Endodermal cell (in vitro differentiated cells): Measurements from ENCODE around the gene CBX7. TPM values are rescaled to one million over a fixed set of nuclear protein-coding genes. Genes with fewer than 3 reads are reported as not detected.

Experiments
- DNase-seq: peaks from one replicate; pipeline ENCODE4 v3.0.0-alpha.2; 2017
- H3K27ac ChIP-seq: 2 replicates; pipeline ENCODE4 v1.5.1; 2013; ENCODE audit warnings: mild to moderate bottlenecking, low read depth, low read length, moderate library complexity
- H3K27me3 ChIP-seq: 2 replicates; pipeline ENCODE4 v1.6.1; 2013; ENCODE audit warnings: mild to moderate bottlenecking, low read length, moderate library complexity; ENCODE audit not compliant: insufficient read depth, control insufficient read depth, poor library complexity, severe bottlenecking
- H3K36me3 ChIP-seq: 2 replicates; pipeline ENCODE4 v1.7.0; 2013; ENCODE audit warnings: mild to moderate bottlenecking, low read length, moderate library complexity; ENCODE audit not compliant: control insufficient read depth, insufficient read depth
- H3K4me1 ChIP-seq: one replicate; pipeline ENCODE4 v1.7.0; 2013; ENCODE audit warnings: low read length; ENCODE audit not compliant: control insufficient read depth, insufficient read depth
- H3K4me3 ChIP-seq: 2 replicates; pipeline ENCODE4 v1.5.1; 2013; ENCODE audit warnings: mild to moderate bottlenecking, low read length, moderate library complexity
- H3K9ac ChIP-seq: 2 replicates; pipeline ENCODE4 v1.6.1; 2013; ENCODE audit warnings: mild to moderate bottlenecking, low read length, moderate library complexity; ENCODE audit not compliant: poor library complexity, severe bottlenecking; ENCODE audit errors: extremely low read depth
- H3K9me3 ChIP-seq: 2 replicates; pipeline ENCODE4 v1.6.1; 2013; ENCODE audit warnings: mild to moderate bottlenecking, low read length, moderate library complexity; ENCODE audit not compliant: control insufficient read depth
- H3K27ac Mint-ChIP-seq: 2 replicates; pipeline ENCODE4 v1.8.0; 2020; ENCODE audit warnings: mixed read lengths
- H3K27me3 Mint-ChIP-seq: 2 replicates; pipeline ENCODE4 v1.8.0; 2021; ENCODE audit warnings: mild to moderate bottlenecking, mixed read lengths; ENCODE audit not compliant: insufficient read depth
- H3K36me3 Mint-ChIP-seq: 2 replicates; pipeline ENCODE4 v1.8.0; 2020; ENCODE audit warnings: low read depth, mixed read lengths
- H3K4me1 Mint-ChIP-seq: 2 replicates; pipeline ENCODE4 v1.8.0; 2020; ENCODE audit warnings: mixed read lengths
- H3K4me3 Mint-ChIP-seq: 2 replicates; pipeline ENCODE4 v1.8.0; 2020; ENCODE audit warnings: mild to moderate bottlenecking, moderate library complexity, mixed read lengths
- H3K9me3 Mint-ChIP-seq: 2 replicates; pipeline ENCODE4 v1.8.0; 2020; ENCODE audit warnings: mild to moderate bottlenecking, mixed read lengths
- WGBS, 2 experiments: methylation state at CpG; one replicate each; pipeline versions ENCODE4 v1.1.5 to v1.1.7; 2013; ENCODE audit warnings: missing lambda C conversion rate in 2 of 2, mixed read lengths in 1 of 2; ENCODE audit not compliant: insufficient coverage in 1 of 2, insufficient read length in 1 of 2; 5-methylcytosine and 5-hydroxymethylcytosine counted together
- total RNA-seq, 2 donors: library from RNA; stranded (reverse); fragmentation: NEBNext Ultra II Directional in 1 of 2; extraction: Animal tissue kit (Norgen Biotek cat#: 25700) in 1 of 2; gene quantifications; 2 replicates in 1 of 2; 3 replicates in 1 of 2; pipeline ENCODE4 v1.2.1, GENCODE V29; 2021
- TF ChIP-seq, protein P1 (sequence below): fragments of 200-600 bp; sonication (generic); conservative IDR thresholded peaks from 2 replicates; pipeline ENCODE4 v1.5.0; 2021; ENCODE audit warnings: antibody characterized with exemption, mild to moderate bottlenecking

Gene CBX7
- total RNA-seq, 2 donors from 2014 or later: 14.2 to 22.0 TPM

- Histone ChIP-seq H3K9ac (no peak overlapping the region), H3K27me3 (no peaks in the 10 kb centered on the region), H3K36me3 (no peaks in the 10 kb centered on the region), H3K27ac (no peak overlapping the region), H3K4me1 (no peaks in the 10 kb centered on the region), H3K4me3 (no peak overlapping the region), H3K9me3 (no peaks in the 10 kb centered on the region)
- peaks cover 2% of the 10 kb centered on the region for H3K27me3 Mint-ChIP-seq
- no peak overlapping the region for H3K4me3 Mint-ChIP-seq
- TF ChIP-seq, protein P1, sequence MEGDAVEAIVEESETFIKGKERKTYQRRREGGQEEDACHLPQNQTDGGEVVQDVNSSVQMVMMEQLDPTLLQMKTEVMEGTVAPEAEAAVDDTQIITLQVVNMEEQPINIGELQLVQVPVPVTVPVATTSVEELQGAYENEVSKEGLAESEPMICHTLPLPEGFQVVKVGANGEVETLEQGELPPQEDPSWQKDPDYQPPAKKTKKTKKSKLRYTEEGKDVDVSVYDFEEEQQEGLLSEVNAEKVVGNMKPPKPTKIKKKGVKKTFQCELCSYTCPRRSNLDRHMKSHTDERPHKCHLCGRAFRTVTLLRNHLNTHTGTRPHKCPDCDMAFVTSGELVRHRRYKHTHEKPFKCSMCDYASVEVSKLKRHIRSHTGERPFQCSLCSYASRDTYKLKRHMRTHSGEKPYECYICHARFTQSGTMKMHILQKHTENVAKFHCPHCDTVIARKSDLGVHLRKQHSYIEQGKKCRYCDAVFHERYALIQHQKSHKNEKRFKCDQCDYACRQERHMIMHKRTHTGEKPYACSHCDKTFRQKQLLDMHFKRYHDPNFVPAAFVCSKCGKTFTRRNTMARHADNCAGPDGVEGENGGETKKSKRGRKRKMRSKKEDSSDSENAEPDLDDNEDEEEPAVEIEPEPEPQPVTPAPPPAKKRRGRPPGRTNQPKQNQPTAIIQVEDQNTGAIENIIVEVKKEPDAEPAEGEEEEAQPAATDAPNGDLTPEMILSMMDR: no peak
- 89 to 91% methylated on average over 6 to 8 of the region's 8 CpGs for WGBS, 2 experiments
- H3K36me3 Mint-ChIP-seq: peaks cover 4% of the 10 kb centered on the region
- H3K27ac Mint-ChIP-seq: no peak overlapping the region
- no peak for DNase-seq
- H3K4me1 Mint-ChIP-seq: peaks cover 2% of the 10 kb centered on the region
- H3K9me3 Mint-ChIP-seq: no peaks in the 10 kb centered on the region
Observed at GRCh38 chr22:39081598-39081997, 70.9 kb downstream of the CBX7 start.

DNA sequence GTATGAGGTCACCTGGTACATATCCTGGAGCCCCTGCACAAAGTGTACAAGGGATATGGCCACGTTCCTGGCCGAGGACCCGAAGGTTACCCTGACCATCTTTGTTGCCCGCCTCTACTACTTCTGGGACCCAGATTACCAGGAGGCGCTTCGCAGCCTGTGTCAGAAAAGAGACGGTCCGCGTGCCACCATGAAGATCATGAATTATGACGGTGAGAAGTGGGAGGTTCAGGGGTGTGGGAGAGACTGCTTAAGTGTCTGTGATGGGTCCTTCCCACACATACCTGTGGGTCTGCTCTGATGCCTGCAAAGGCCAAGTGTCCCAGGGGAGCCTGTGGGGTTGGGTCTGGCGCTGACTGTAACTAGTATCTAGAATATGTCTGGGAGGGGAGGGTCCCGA is 71.5 kb downstream of the CBX7 start:
- Mint-ChIP-seq H3K4me3 (no peak overlapping the region), H3K27me3 (peaks cover 2% of the 10 kb centered on the region)
- DNase-seq: no peak

More for the DNA sequence above, 71.5 kb downstream of the CBX7 start:
- TF ChIP-seq, protein P1: no peak
- H3K36me3 ChIP-seq: no peaks in the 10 kb centered on the region
- H3K27me3 ChIP-seq: no peaks in the 10 kb centered on the region
- Mint-ChIP-seq H3K36me3 (peaks cover 2% of the 10 kb centered on the region), H3K27ac (no peak overlapping the region), H3K4me1 (peaks cover 7% of the 10 kb centered on the region), H3K9me3 (no peaks in the 10 kb centered on the region)
- H3K9me3 ChIP-seq: no peaks in the 10 kb centered on the region
- no peak overlapping the region for H3K27ac ChIP-seq
- no peaks in the 10 kb centered on the region for H3K4me1 ChIP-seq
- no peak overlapping the region for H3K4me3 ChIP-seq
- 93 to 94% methylated on average over 4 to 12 of the region's 12 CpGs for WGBS, 2 experiments
- no peak overlapping the region for H3K9ac ChIP-seq

Other genes starting within 250 kb of the CBX7 start
- gene APOBEC3A, start 195.1 kb downstream of the CBX7 start, total RNA-seq: not detected
- 1 to 10 TPM; 4.1 to 5.4 TPM for gene APOBEC3B, start 170.3 kb downstream of the CBX7 start, total RNA-seq
- gene APOBEC3C, start 138.4 kb downstream of the CBX7 start, total RNA-seq: 10 to 100 TPM; 26.1 to 27.4 TPM
- 10 to 100 TPM in 1 of 2 donors, 1 to 10 TPM in 1; 8.6 to 14.4 TPM for gene APOBEC3D, start 131.6 kb downstream of the CBX7 start, total RNA-seq
- gene APOBEC3F, start 111.8 kb downstream of the CBX7 start, total RNA-seq: 10 to 100 TPM; 16.2 to 24.2 TPM
- gene APOBEC3G, start 75.4 kb downstream of the CBX7 start, total RNA-seq: 10 to 100 TPM in 1 of 2 donors, 1 to 10 TPM in 1; 8.7 to 19.7 TPM
- gene APOBEC3H, start 55.4 kb downstream of the CBX7 start, total RNA-seq: not detected
- gene PDGFB, start 92.3 kb upstream of the CBX7 start, total RNA-seq: 10 to 100 TPM in 1 of 2 donors, 1 to 10 TPM in 1; 5.9 to 10.4 TPM
- 1,000 to 10,000 TPM; 2,218 to 2,701 TPM for gene RPL3, start 166.9 kb upstream of the CBX7 start, total RNA-seq
- 10 to 100 TPM; 19.0 to 36.3 TPM for gene SYNGR1, start 197.3 kb upstream of the CBX7 start, total RNA-seq
- gene TAB1, start 247.1 kb upstream of the CBX7 start, total RNA-seq: 10 to 100 TPM; 27.1 to 35.2 TPM